Neural cell (in vitro differentiated cells): ENCODE measurements around the gene HSDL2.

Experiments
- EZH2 ChIP-seq: fragments of 200-600, 300-800 bp; shearing (Covaris generic), sonication (generic); IDR thresholded peaks from 2 replicates; pipeline ENCODE4 v1.6.1; 2014; ENCODE audit warnings: antibody characterized with exemption, low read length, borderline replicate concordance, mild to moderate bottlenecking; ENCODE audit not compliant: insufficient read depth, poor library complexity, severe bottlenecking
- RAD21 ChIP-seq: fragments of 450-650 bp; conservative IDR thresholded peaks from 2 replicates; pipeline ENCODE4 v1.6.1; 2014; ENCODE audit warnings: antibody characterized with exemption, mild to moderate bottlenecking, moderate library complexity
- SMC3 ChIP-seq: fragments of 450-650 bp; conservative IDR thresholded peaks from 2 replicates; pipeline ENCODE4 v1.6.1; 2014; ENCODE audit warnings: antibody characterized with exemption, mild to moderate bottlenecking, moderate library complexity; ENCODE audit not compliant: poor library complexity
- TF ChIP-seq, protein P1 (sequence below): fragments of 450-650 bp; IDR thresholded peaks from 2 replicates; pipeline ENCODE4 v1.5.1; 2014; ENCODE audit warnings: antibody characterized with exemption, mild to moderate bottlenecking, moderate library complexity; ENCODE audit not compliant: poor library complexity, severe bottlenecking

DNA sequence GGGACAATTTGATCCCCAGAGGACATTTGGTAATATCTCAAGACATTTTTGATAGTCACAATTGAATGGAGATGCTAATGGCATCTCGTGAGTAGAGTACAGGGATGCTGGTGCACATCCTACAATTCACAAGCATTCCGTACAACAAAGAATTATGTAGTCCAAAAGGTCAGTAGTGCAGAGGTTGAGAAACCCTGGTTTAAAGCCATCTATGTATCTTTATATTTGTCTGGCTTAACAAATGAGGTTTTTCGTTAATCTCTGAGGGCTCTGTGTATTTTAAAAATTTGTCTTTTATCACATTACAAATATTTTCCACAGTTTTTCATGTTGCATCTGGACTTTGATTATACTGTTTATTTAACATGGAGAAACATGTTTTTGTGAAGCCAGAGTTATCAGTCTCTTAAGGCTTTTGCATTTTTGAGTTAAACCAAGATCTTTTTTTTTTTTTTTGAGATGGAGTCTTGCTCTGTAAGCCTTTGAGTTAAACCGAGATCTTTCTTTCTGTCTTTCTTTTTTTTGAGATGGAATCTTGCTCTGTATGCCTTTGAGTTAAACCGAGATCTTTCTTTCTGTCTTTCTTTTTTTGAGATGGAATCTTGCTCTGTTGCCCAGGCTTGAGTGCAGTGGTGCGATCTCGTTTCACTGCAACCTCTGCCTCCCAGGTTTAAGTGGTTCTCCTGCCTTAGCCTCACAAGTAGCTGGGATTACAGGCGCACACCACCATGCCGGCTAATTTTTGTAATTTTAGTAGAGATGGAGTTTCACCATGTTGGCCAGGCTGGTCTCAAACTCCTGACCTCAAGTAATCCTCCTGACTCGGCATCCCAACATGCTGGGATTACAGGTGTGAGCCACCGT lies 2.8 kb downstream of the HSDL2 start:
- TF ChIP-seq EZH2 (no peak), RAD21 (no peak), SMC3 (no peak)
- TF ChIP-seq, protein P1, sequence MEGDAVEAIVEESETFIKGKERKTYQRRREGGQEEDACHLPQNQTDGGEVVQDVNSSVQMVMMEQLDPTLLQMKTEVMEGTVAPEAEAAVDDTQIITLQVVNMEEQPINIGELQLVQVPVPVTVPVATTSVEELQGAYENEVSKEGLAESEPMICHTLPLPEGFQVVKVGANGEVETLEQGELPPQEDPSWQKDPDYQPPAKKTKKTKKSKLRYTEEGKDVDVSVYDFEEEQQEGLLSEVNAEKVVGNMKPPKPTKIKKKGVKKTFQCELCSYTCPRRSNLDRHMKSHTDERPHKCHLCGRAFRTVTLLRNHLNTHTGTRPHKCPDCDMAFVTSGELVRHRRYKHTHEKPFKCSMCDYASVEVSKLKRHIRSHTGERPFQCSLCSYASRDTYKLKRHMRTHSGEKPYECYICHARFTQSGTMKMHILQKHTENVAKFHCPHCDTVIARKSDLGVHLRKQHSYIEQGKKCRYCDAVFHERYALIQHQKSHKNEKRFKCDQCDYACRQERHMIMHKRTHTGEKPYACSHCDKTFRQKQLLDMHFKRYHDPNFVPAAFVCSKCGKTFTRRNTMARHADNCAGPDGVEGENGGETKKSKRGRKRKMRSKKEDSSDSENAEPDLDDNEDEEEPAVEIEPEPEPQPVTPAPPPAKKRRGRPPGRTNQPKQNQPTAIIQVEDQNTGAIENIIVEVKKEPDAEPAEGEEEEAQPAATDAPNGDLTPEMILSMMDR = no peak
